WTC11 (cell line): Measurements from ENCODE around the gene RILP. TPM values are rescaled to one million over a fixed set of nuclear protein-coding genes. Genes with fewer than 3 reads are reported as not detected.

Experiments
- ATAC-seq: fragments of 200-7000 bp; cut with Tn5 transposase; 2 replicates; pipeline ENCODE4 v1.10.0; 2021; ENCODE audit warnings: mild to moderate bottlenecking, moderate library complexity
- CTCF ChIA-PET: fragments of 300-600 bp; sonication (Branson Sonifier 250); formaldehyde crosslinking; loops from one replicate; lab custom pipeline; 2021; ENCODE audit warnings: antibody characterized with exemption; lab: Charles Lee
- POLR2A ChIA-PET: fragments of 350-600 bp; sonication (Branson Sonifier 250); formaldehyde crosslinking; loops from one replicate; lab custom pipeline; 2021; ENCODE audit warnings: antibody characterized with exemption; lab: Charles Lee
- DNase-seq: peaks from one replicate; pipeline ENCODE4 v3.0.0; 2021; ENCODE audit warnings: low spot score
- H3K27ac Mint-ChIP-seq: 2 replicates; pipeline ENCODE4 v1.8.0; 2021; ENCODE audit warnings: mixed read lengths
- H3K27me3 Mint-ChIP-seq: 2 replicates; pipeline ENCODE4 v1.8.0; 2021; ENCODE audit warnings: low read depth, mild to moderate bottlenecking, moderate library complexity, mixed read lengths
- H3K36me3 Mint-ChIP-seq: 2 replicates; pipeline ENCODE4 v1.8.0; 2021; ENCODE audit warnings: mixed read lengths
- H3K4me1 Mint-ChIP-seq: 2 replicates; pipeline ENCODE4 v1.8.0; 2022; ENCODE audit warnings: mixed read lengths
- H3K4me3 Mint-ChIP-seq: 2 replicates; pipeline ENCODE4 v1.8.0; 2021; ENCODE audit warnings: mild to moderate bottlenecking, moderate library complexity, mixed read lengths
- H3K9me3 Mint-ChIP-seq: 2 replicates; pipeline ENCODE4 v1.8.0; 2021; ENCODE audit warnings: mixed read lengths
- CREM ChIP-seq: sonication (generic); formaldehyde crosslinking; IDR thresholded peaks from 2 replicates; pipeline ENCODE4 v1.8.1; 2022; ENCODE audit warnings: mild to moderate bottlenecking, missing genetic modification reagents, moderate library complexity
- ELF4 ChIP-seq: sonication (generic); formaldehyde crosslinking; IDR thresholded peaks from 2 replicates; pipeline ENCODE4 v1.8.1; 2022; ENCODE audit warnings: low read depth, mild to moderate bottlenecking, moderate library complexity, missing genetic modification reagents
- HMGA2 ChIP-seq: fragments of 250-450 bp; sonication (Bioruptor Pico); IDR thresholded peaks from 2 replicates; pipeline ENCODE4 v1.4.0; 2021; ENCODE audit warnings: mild to moderate bottlenecking, moderate library complexity
- IRF2 ChIP-seq: sonication (generic); formaldehyde crosslinking; IDR thresholded peaks from 2 replicates; pipeline ENCODE4 v1.8.0; 2022; ENCODE audit warnings: low read depth, missing genetic modification reagents, borderline replicate concordance
- JUN ChIP-seq: sonication (generic); formaldehyde crosslinking; IDR thresholded peaks from 2 replicates; pipeline ENCODE4 v1.8.0; 2023; ENCODE audit warnings: mild to moderate bottlenecking, missing genetic modification reagents
- NFYB ChIP-seq: sonication (generic); formaldehyde crosslinking; conservative IDR thresholded peaks from 2 replicates; pipeline ENCODE4 v1.8.0; 2022; ENCODE audit warnings: low read depth, missing genetic modification reagents
- NR3C1 ChIP-seq: sonication (generic); formaldehyde crosslinking; conservative IDR thresholded peaks from 2 replicates; pipeline ENCODE4 v1.8.1; 2023; ENCODE audit warnings: low read depth, mild to moderate bottlenecking, missing genetic modification reagents
- SP1 ChIP-seq: sonication (generic); formaldehyde crosslinking; conservative IDR thresholded peaks from 2 replicates; pipeline ENCODE4 v1.8.1; 2022; ENCODE audit warnings: missing genetic modification reagents
- TEAD4 ChIP-seq: sonication (generic); formaldehyde crosslinking; IDR thresholded peaks from 2 replicates; pipeline ENCODE4 v1.8.0; 2022; ENCODE audit warnings: mild to moderate bottlenecking, missing genetic modification reagents
- TP53 ChIP-seq: sonication (generic); formaldehyde crosslinking; IDR thresholded peaks from 2 replicates; pipeline ENCODE4 v1.8.1; 2023; ENCODE audit warnings: mild to moderate bottlenecking, missing genetic modification reagents
- ZNF138 ChIP-seq: sonication (generic); formaldehyde crosslinking; conservative IDR thresholded peaks from 2 replicates; pipeline ENCODE4 v1.8.1; 2022; ENCODE audit warnings: mild to moderate bottlenecking, moderate library complexity, missing genetic modification reagents
- ZNF671 ChIP-seq: fragments of 250-450 bp; sonication (Bioruptor Pico); IDR thresholded peaks from 2 replicates; pipeline ENCODE4 v1.8.0; 2021; ENCODE audit warnings: mild to moderate bottlenecking
- total RNA-seq: library from RNA; stranded (reverse); gene quantifications from 3 replicates; pipeline ENCODE4 v1.2.3, GENCODE V29; 2021
- TF ChIP-seq, protein P1 (sequence below): sonication (generic); formaldehyde crosslinking; IDR thresholded peaks from 2 replicates; pipeline ENCODE4 v1.8.1; 2023; ENCODE audit warnings: mild to moderate bottlenecking, missing genetic modification reagents, moderate library complexity
- TF ChIP-seq, protein P2 (sequence below): fragments of 250-450 bp; sonication (Bioruptor Pico); IDR thresholded peaks from 2 replicates; pipeline ENCODE4 v1.9.0; 2021; ENCODE audit warnings: mild to moderate bottlenecking
- TF ChIP-seq, protein P3 (sequence below): sonication (generic); formaldehyde crosslinking; IDR thresholded peaks from 2 replicates; pipeline ENCODE4 v1.8.1; 2023; ENCODE audit warnings: mild to moderate bottlenecking, missing genetic modification reagents
- TF ChIP-seq, protein P4 (sequence below): sonication (generic); formaldehyde crosslinking; IDR thresholded peaks from 2 replicates; pipeline ENCODE4 v1.8.0; 2023; ENCODE audit warnings: missing genetic modification reagents, mild to moderate bottlenecking, borderline replicate concordance
- TF ChIP-seq, protein P5 (sequence below): sonication (generic); formaldehyde crosslinking; IDR thresholded peaks from 2 replicates; pipeline ENCODE4 v1.8.1; 2023; ENCODE audit warnings: mild to moderate bottlenecking, missing genetic modification reagents
- TF ChIP-seq, protein P6 (sequence below): sonication (generic); formaldehyde crosslinking; IDR thresholded peaks from 2 replicates; pipeline ENCODE4 v1.8.0; 2022; ENCODE audit warnings: mild to moderate bottlenecking, missing genetic modification reagents
- TF ChIP-seq, protein P7 (sequence below): fragments of 250-450 bp; sonication (Bioruptor Pico); IDR thresholded peaks from 2 replicates; pipeline ENCODE4 v1.9.0; 2021; ENCODE audit warnings: mild to moderate bottlenecking

The RILP gene
- total RNA-seq, 1 experiment from 2014 or later: 11.7 TPM

DNA sequence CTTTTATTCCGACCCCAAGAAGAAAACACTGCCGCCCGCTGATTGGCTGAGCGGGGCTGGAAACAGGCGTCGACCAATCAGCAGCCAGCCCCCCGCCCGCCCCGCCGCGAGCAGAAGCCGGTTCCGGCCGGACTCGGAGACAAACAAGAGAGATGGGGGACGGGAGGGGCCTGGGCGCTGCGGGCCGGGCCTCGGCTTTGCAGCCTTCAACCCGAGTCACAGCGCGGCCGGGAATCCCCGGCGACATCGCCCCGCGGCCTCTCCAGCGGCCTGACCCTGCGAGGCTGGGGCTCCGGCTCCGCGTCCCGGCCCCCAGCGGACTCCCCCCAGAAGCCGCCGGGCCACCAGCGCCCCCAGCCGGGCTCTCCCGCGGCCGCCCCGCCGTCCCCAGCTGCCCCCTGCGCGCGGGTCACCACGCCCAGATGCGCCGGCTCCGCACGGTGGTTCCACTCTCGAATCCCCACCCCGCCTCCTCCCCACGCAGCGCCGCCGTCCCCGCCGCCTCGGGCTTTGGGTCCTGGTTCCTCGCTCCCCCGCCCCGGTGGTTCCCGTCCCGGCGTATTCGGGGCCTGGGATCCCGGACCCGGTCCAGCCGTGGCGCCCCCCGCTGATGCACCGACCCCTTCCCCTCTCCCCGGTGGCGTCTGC, 20.7 kb downstream of the RILP start (continued):
- TF ChIP-seq, protein P1, sequence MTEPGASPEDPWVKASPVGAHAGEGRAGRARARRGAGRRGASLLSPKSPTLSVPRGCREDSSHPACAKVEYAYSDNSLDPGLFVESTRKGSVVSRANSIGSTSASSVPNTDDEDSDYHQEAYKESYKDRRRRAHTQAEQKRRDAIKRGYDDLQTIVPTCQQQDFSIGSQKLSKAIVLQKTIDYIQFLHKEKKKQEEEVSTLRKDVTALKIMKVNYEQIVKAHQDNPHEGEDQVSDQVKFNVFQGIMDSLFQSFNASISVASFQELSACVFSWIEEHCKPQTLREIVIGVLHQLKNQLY (CRISPR knock-in tag): no peak
- TF ChIP-seq, protein P2, sequence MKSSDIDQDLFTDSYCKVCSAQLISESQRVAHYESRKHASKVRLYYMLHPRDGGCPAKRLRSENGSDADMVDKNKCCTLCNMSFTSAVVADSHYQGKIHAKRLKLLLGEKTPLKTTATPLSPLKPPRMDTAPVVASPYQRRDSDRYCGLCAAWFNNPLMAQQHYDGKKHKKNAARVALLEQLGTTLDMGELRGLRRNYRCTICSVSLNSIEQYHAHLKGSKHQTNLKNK (CRISPR knock-in tag): no peak
- peak; percentile 53; the same call in 1 of the 2 replicates for TF ChIP-seq ELF4
- peak; percentile 65 for TF ChIP-seq NFYB (CRISPR knock-in tag)
- no peak for TF ChIP-seq TEAD4

DNA sequence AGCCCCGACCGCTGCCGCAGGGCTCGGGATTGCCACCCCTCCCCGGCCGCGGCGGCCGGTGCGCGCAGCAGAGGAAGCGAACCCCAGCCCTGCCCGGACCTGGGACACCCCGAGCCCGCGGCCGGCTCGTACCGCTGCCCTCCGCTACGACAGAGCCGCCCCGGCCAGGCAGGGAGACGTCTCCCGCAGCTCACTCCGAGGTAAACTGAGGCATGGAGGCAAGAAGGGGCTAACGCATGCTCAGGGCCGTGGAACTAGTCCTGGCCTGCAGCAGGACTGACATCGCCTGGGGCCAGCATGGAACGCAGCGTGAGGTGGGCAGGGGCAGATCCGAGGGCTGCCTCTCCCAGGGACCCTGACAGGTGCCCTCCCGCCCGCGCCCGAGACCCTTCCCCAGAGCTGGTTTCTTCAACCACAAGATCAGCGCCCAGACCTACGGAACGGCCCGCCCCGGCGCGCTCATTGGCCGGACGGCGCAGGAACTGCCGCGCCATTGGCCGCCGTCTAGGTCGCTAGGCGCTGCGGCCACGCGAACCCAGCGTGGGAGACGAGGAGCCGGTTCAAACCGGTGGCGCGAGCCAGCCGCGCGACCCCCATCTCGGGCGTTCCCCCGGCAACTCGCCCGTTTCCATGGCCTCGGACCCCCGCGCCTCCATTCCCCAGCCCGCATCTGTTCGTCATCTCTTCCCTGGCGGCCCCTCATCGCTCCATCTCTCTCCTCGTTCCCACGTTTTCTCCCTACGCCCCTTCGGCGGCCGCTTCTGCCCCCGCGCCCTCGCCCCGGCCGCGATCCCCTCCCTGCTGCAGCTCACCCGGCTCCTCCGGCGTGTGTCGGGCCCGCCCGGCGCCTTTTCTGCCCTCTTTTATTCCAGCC, 21.4 kb downstream of the RILP start, which contains the start of gene SLC43A2:
Gene SLC43A2 (minus strand): TSS at position 853 of the 874 bp plus-strand sequence. CDS start 960 bp downstream, outside the sequence.
- H3K27ac Mint-ChIP-seq: peak within 1 kb of the TSS; percentile 97
- peaks cover 19% of the 10 kb centered on the region for H3K27me3 Mint-ChIP-seq
- H3K4me1 Mint-ChIP-seq: peaks cover 25% of the 10 kb centered on the region
- DNase-seq (peak; percentile 91), ATAC-seq (peak; percentile 82)
- H3K36me3 Mint-ChIP-seq: no peaks in the 10 kb centered on the region
- H3K9me3 Mint-ChIP-seq: no peaks in the 10 kb centered on the region
- H3K4me3 Mint-ChIP-seq: peak within 1 kb of the TSS; percentile 87
- CTCF ChIA-PET: interaction anchor here (0.5 to 8.7 kb wide), 13 partner anchors 7 to 399 kb away, joined by 3 to 240 read pairs (median 11); partner anchors contain the start of genes INPP5K, MYO1C, RILP and SCARF1
- POLR2A ChIA-PET: interaction anchor here (0.6 to 3.1 kb wide), 5 partner anchors 20 to 136 kb away, joined by 3 to 12 read pairs (median 3); partner anchors contain the start of gene RILP
- TF ChIP-seq ZNF671 (CRISPR knock-in tag) (no peak), ZNF138 (no peak), TEAD4 (no peak), SP1 (CRISPR knock-in tag) (0 out of 2 replicates have a peak, but pooled peaks have one; percentile 78), NR3C1 (no peak), CREM (no peak), HMGA2 (CRISPR knock-in tag) (no peak), IRF2 (no peak), TP53 (CRISPR knock-in tag) (no peak), ELF4 (0 out of 2 replicates have a peak, but pooled peaks have one; percentile 52), JUN (no peak)
- TF ChIP-seq, protein P3, sequence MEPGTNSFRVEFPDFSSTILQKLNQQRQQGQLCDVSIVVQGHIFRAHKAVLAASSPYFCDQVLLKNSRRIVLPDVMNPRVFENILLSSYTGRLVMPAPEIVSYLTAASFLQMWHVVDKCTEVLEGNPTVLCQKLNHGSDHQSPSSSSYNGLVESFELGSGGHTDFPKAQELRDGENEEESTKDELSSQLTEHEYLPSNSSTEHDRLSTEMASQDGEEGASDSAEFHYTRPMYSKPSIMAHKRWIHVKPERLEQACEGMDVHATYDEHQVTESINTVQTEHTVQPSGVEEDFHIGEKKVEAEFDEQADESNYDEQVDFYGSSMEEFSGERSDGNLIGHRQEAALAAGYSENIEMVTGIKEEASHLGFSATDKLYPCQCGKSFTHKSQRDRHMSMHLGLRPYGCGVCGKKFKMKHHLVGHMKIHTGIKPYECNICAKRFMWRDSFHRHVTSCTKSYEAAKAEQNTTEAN: 0 out of 2 replicates have a peak, but pooled peaks have one; percentile 38
- TF ChIP-seq, protein P4, sequence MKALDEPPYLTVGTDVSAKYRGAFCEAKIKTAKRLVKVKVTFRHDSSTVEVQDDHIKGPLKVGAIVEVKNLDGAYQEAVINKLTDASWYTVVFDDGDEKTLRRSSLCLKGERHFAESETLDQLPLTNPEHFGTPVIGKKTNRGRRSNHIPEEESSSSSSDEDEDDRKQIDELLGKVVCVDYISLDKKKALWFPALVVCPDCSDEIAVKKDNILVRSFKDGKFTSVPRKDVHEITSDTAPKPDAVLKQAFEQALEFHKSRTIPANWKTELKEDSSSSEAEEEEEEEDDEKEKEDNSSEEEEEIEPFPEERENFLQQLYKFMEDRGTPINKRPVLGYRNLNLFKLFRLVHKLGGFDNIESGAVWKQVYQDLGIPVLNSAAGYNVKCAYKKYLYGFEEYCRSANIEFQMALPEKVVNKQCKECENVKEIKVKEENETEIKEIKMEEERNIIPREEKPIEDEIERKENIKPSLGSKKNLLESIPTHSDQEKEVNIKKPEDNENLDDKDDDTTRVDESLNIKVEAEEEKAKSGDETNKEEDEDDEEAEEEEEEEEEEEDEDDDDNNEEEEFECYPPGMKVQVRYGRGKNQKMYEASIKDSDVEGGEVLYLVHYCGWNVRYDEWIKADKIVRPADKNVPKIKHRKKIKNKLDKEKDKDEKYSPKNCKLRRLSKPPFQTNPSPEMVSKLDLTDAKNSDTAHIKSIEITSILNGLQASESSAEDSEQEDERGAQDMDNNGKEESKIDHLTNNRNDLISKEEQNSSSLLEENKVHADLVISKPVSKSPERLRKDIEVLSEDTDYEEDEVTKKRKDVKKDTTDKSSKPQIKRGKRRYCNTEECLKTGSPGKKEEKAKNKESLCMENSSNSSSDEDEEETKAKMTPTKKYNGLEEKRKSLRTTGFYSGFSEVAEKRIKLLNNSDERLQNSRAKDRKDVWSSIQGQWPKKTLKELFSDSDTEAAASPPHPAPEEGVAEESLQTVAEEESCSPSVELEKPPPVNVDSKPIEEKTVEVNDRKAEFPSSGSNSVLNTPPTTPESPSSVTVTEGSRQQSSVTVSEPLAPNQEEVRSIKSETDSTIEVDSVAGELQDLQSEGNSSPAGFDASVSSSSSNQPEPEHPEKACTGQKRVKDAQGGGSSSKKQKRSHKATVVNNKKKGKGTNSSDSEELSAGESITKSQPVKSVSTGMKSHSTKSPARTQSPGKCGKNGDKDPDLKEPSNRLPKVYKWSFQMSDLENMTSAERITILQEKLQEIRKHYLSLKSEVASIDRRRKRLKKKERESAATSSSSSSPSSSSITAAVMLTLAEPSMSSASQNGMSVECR: peak; percentile 56; the same call in 1 of the 2 replicates
- TF ChIP-seq, protein P5, sequence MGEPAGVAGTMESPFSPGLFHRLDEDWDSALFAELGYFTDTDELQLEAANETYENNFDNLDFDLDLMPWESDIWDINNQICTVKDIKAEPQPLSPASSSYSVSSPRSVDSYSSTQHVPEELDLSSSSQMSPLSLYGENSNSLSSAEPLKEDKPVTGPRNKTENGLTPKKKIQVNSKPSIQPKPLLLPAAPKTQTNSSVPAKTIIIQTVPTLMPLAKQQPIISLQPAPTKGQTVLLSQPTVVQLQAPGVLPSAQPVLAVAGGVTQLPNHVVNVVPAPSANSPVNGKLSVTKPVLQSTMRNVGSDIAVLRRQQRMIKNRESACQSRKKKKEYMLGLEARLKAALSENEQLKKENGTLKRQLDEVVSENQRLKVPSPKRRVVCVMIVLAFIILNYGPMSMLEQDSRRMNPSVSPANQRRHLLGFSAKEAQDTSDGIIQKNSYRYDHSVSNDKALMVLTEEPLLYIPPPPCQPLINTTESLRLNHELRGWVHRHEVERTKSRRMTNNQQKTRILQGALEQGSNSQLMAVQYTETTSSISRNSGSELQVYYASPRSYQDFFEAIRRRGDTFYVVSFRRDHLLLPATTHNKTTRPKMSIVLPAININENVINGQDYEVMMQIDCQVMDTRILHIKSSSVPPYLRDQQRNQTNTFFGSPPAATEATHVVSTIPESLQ (CRISPR knock-in tag): no peak
- TF ChIP-seq, protein P6, sequence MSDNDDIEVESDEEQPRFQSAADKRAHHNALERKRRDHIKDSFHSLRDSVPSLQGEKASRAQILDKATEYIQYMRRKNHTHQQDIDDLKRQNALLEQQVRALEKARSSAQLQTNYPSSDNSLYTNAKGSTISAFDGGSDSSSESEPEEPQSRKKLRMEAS (CRISPR knock-in tag): peak; percentile 82
- TF ChIP-seq, protein P7, sequence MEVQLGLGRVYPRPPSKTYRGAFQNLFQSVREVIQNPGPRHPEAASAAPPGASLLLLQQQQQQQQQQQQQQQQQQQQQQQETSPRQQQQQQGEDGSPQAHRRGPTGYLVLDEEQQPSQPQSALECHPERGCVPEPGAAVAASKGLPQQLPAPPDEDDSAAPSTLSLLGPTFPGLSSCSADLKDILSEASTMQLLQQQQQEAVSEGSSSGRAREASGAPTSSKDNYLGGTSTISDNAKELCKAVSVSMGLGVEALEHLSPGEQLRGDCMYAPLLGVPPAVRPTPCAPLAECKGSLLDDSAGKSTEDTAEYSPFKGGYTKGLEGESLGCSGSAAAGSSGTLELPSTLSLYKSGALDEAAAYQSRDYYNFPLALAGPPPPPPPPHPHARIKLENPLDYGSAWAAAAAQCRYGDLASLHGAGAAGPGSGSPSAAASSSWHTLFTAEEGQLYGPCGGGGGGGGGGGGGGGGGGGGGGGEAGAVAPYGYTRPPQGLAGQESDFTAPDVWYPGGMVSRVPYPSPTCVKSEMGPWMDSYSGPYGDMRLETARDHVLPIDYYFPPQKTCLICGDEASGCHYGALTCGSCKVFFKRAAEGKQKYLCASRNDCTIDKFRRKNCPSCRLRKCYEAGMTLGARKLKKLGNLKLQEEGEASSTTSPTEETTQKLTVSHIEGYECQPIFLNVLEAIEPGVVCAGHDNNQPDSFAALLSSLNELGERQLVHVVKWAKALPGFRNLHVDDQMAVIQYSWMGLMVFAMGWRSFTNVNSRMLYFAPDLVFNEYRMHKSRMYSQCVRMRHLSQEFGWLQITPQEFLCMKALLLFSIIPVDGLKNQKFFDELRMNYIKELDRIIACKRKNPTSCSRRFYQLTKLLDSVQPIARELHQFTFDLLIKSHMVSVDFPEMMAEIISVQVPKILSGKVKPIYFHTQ (CRISPR knock-in tag): no peak
